ENCODE measurements around the gene ARHGEF7.

ARHGEF7 gene

DNA sequence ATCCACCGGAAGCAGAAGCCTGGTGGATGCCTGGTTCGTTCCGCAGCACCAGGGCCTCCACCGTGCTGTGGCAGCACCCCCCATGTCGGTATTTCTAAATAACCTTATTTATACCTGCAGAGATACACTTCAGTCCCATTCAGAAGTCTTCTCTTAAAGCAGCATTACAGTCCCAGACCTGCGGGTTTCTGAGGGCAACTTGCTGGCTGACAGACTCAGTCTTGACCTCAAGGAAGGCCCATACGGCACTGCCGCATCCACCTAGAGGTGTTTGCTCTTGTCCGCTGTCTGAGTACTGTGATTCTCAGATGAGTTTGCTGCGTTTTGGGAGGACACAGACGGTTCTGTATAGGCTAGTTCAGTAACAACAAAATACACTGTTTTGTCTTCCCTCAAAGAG is 188.4 kb downstream of the ARHGEF7 start:
- no peak for DNase-seq (ENCODE audit: low spot score)

DNA sequence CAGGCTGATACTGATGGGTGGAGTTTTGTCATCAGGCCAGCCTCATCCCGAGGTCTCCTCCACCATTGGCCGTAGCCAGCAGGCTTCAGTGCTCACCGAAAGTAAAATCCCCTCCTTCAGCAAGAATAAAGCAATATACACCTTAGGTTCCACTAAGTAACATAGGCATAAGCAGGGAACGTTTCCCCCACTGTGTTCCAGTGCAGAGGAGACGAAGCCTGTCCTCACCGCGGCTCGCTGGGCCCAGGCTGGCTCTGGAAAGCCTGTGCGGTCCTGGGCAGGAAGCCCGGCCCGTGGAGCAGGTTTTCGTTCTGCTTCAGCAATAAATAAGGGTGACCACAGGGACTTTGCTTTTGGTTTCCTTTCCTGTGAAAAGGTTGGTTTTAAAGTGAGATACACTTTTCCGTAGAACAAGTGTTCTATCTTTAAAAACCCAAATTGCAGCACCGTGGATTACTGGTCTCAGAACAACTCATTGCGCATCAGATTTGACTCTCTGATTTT is 189.0 kb downstream of the ARHGEF7 start:
- no peak for DNase-seq (ENCODE audit: low spot score)

DNA sequence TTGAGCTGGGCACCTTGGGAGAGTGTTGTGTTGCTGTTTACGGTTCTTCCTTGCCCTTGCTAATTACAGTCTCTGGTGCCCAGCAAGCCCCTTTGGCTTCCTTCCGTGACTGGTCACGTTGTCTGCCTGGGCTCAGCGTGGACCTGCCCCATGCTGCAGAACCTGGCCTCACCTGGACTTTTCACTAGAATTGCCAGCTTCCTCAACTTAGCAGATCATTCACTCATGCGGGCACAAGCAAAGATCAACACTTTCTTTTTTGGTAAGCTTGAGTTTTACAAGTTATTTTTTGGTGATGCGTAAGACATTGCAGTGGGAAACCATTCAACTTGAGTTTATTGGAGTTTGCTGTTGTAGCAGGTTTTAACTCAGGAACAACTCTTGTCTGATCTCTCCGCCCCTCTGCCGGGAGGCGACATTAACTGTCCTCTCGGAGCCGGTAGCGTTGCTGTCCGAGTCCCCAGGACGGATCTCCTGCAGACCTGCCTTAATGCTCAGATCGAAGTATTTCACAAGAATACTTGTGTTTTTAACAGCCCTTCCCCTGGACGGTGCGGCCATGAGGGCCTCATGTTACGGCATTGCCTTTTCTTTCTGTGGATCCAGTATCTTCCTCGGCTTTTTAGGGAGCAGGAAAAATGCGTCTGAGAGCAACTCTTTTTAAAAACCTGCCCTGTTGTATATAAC is 189.6 kb downstream of the ARHGEF7 start:
- no peak for DNase-seq (ENCODE audit: low spot score)

DNA sequence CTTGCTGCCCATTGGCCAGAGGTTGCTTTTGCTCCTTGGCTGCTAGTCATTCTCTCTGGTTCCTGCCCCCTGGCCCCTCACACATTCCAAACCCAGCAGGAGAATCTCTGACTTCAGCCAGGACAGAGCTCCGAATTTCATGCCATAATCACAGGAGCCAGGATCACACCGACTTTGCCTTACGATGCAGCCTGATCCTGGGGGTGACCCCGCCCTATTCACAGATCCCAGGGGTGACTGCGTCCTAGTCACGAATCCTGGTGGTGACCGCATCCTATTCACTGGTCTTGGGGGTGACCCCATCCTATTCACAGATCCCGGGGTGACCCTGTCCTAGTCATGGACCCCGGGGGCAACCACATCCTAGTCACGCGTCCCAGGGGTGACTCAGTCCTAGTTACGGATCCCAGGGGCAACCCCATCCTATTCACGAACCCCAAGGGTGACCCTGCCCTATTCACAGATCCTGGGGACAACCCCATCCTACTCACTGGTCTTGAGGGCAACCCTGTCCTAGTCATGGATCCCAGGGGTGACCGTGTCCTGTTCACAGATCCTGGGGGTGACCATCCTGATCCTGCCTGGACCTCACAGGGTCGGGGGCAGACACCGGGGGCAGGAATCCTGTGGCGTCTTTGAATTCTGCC is 198.0 kb downstream of the ARHGEF7 start:
- DNase-seq (ENCODE audit: low spot score): no peak

DNA sequence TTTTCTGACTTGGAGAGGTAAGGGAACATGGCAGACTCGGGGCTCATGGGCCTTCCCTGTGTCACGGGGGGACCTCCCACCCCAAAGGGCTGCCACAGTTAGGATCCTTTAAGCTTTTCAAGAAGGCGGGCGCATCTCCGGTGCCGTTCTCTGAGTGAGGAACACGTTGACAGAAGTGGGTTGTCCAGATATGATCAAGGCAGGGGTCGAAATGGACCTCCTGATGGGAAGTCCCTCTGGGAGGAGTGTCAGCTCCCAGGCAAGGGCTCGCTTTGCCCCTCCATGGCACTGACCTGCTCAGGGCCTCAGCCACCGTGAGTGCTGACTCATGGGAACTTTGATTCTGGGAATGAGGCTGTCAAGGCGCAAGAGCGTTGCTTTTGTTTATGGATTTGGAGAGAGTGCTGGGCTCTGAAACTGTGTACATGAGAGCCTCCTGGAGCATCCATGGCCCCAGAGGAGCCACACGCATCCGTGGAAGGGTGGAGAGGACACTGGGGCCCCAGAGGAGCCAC is 198.9 kb downstream of the ARHGEF7 start:
- DNase-seq (ENCODE audit: low spot score): no peak

DNA sequence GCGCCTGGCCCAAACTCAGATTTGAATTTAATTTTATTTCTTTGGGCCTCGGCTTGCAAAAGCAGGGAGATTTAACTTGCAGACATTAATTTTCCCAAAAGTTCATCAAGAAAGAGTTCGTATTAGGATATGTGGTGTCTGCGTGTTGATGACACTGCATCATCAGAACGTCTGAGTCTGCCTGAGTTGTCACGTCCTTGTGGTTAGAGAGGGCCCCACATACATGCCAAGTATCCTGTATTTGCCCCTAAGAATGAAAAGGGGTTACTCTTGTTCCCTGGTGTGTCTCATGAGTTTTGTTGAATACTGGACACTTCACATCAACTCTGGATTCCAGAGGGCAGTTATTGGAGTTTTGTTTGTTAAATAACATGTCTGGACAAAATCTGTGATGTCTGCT is 199.7 kb downstream of the ARHGEF7 start:
- no peak for DNase-seq (ENCODE audit: low spot score)

DNA sequence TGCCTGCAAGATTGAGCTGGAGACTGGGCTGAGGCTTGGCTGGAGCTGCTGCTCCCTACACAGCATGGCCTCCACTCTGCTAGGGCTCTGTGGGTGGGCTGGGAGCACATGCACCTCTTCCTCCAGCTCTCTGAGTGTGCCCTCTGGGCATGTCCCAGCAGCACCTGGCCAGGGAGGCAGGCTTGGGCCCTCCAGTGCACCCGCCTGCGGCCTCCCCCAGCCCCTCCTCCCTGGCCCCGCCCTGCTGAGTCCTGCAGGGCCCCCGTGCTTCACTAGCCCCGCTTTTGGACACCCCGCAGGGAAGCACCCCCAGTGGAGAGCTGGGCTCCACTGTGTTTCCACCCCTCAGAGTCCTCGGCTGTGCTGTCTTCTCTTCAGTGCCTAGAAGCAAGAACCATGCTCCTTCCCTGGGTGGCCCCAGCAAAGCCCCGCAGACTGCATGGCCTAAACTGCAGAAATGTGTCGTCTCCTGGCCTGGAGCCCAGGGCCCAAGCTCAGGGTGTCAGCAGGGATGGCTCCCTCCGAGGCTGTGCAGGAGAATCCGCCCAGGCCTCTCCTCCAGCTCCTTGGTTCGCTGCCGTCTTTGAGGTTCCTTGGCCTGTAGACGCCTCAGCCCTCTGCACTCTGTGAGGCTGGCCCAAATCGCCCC is 200.4 kb downstream of the ARHGEF7 start:
- no peak for DNase-seq (ENCODE audit: low spot score)

DNA sequence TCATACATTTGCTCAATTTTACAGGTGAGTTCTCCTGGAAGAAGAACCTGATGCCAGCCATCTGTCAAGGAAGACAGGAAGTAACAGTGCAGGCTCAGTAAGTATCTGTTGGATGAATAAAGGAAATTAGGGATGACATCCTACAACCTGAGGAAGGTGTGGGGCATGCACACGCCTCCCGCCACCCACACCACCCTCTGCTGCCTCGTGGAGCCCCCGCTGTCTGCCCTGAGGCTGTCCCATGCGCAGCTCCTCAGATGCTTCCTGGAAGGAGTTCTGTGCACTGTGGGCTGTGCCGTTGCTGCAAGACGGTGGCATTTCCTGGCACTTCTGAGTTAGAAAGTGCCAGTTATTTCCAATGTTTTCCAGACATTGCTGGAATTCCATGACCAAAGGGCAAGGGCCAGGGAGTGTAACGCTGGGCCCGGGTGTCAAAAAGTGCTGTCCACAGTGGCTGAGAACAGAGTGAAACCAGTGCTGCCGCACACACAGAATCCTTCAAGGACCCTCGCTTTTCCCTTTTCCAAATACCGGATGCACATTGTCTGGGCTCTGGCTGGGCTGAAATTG is 201.1 kb downstream of the ARHGEF7 start:
- no peak for DNase-seq (ENCODE audit: low spot score)

DNA sequence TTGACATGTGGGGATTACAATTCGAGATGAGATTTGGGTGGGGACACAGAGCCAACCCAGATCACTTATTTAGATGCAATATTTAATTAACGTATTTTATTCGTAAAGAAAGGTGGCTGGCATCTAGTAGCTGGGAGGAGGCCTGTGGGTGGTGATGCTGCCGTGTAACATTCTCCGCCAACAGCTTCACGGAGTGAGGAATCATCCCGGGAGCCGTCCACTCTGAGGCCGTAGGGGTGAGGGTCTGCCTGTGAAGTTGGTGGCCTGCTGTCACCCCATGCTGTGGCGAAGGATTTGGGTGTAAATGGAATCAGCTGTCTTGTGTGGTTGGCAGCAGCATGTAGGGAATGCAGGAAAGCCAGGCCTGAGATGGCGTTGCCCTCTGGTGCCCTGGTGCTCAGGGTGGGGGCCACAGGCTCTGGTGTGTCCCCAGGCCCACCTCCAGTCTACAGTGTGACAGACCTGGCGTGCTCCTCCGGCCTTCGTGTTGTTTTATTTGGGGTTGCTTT is 202.0 kb downstream of the ARHGEF7 start:
- DNase-seq (ENCODE audit: low spot score): no peak

DNA sequence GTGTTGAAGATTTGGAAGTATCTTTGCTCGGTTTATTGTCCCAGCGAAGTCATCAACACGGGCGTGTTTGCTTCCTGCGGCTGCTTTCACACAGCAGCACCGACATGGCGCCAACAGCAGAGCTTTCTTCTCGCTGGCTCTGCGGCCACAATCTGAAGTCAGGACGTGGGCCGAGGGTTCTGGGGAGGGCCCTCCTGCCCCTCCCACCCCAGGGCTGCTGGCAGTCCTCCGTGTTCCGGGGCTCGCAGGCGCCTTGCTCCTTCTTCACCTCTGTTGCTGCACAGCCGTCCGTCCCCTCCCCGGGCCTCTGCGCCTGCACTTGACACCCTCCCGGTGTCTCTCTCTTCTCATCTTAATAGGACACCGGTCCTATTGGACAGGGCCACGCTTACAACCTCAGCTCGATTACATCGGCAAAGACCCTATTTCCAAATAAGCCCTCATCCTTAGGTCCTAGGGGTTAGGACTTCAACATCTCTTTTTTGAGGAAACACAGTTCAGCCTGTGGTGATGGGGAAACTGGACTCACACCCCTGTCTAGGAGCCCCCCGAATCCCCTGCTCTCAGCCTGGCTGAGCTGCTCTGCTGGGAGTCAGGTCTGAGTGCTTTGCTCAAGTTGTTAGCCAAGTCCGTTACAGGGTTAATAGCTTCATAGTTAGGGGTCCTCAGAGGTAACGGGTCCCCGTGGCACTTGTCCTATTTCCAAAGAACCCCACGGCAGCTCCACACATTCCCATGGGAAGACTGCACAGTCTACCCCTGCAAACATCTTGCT is 202.6 kb downstream of the ARHGEF7 start:
- no peak for DNase-seq (ENCODE audit: low spot score)

DNA sequence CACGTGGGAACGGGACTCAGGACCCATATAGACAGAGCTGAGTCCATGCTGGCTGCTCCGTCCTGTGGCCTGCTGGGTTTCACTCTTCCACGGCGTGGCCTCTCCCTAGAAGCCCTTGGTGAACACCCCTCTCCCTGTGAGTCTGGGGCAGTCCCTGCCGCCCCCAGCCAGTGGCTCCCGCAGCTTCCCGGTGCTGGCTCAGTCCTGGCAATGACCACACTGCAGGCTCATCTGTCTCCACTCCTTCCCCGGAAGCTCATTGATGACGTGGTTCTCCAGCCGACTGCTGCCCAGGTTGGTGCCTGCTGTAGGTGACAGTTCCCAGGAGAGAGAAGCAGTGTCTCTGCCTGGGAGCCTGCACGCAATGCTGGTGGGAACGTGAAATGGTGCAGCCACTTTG is 203.3 kb downstream of the ARHGEF7 start:
- no peak for DNase-seq (ENCODE audit: low spot score)

DNA sequence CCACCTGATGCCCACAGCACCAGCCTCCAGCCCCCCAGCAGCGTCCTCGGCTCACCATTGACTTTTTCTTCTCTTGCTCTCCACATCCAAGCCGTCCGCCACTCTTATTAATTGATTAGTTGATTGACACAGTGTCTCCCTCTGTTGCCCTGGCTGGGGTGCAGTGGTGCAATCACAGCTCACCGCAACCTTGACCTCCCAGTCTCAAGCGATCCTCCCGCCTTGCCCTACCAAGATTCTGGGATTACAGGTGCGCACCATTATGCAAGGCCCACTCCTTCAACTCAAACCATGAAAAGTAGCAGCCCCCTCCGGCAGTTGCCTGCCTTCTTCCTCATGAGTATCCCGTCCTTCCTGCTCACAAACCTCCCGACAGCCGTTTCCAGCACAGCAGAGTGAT is 204.4 kb downstream of the ARHGEF7 start:
- no peak for DNase-seq (ENCODE audit: low spot score)

DNA sequence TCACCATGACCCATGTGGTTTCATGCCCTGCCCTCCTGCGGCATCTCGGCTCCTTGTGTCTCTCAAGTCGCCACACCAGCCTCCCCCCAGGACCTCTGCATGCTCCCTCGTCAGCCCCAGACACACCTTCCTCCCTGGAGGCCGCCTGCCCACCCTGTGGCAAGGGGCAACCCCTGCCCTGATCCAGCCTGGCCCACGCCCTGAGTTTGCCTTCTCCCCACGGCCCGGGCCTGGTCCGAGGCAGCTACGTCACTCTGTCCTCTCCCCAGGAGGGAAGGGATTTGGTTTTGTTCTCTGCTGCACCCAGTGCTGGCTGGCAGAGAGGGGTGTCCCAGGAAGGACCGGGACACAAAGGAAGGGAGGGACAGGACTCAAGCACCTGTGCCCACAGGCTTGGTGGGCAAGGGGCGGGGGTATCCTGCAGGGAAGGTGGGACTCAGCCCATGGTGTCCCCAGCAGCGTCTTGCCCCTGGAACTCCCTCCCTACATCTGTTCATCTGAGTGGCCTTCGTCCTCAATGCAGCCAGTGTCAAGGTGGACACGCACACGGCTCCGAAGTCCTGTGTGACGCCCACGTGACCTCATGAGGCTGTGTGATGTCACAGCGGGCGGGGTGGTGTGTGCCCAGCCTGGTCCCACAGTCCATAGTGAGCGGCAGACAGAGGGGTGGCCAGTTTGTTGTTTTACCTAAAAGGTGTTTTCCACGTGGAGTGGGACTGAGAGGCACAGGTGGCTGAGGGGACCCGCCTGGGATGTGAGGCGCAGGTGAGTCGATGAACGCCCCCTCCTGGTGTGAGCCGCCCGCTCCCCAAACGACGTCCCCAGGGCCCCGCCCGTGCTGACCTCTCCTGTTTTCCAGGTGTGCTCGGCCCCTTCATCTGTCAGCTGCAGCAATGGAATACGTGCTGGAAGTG is 205.1 kb downstream of the ARHGEF7 start, which contains the start of gene TEX29:
Gene TEX29 (plus strand): TSS at position 645 of the 914 bp plus-strand sequence. CDS start 249 bp downstream, at position 894.
- DNase-seq (ENCODE audit: low spot score): no peak

DNA sequence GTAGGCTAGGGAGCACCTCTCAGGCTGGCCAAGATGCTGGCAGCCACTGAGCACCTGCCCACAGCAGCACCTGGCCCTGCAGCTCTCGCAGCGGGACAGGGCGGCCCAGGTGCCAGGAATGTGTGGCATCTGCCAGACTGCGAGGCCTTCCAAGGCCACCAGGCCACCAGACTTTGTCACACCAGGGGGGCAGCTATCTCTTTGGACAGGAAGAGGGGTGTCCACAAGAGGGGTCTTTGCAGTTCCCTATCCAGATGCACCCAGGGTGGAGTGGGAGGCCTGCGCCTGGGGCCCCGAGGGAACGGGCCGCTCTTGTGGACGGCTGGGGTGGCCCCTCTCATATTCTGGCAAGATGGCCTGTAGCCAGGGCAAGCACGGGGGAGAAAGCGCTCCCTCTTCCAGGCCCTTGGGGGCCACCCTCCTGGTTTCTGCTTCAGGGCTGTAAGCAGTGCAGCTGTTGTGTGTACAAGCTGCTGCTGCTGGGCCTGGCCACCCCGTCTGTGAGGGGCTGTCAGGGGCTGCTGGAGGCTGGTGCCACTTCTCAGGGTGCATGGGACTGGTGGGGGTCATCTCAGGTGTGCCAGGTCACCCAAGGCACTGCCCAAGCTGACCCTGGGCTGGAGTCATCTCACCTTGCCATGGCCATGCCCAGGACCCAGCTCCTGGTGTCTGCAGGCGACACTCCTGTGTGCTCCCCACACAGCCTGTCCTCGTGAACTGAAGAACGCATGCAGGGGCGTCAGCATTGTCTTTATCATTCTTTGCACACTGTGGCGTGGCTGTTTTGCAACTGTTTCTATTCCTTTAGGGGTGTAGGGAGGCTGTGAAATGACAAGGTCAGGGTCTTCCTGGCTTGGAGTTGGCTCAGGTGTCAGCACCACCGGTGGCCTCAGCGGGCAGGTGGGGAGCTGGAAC is 207.1 kb downstream of the ARHGEF7 start:
- no peak for DNase-seq (ENCODE audit: low spot score)

DNA sequence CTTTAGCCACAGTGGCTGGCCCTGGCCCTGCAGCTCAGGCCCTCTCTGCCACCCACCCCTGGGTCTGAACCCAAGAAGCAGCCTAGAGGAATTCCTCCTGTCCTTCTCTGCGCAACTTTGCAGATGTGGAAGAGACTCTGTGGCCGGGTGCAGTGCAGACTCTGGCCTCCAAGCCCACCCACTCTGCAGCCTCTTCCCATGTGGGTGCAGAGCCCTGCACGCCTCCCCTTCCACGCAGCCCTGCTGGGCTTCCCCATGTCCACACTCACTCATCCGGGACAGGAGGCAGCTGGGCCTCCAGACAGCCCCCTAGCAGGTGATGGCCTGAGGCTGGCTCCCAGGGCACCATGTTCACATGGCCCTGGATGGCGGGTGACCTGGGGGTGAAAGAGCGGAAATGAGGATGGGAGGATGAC is 207.8 kb downstream of the ARHGEF7 start:
- DNase-seq (ENCODE audit: low spot score): no peak

DNA sequence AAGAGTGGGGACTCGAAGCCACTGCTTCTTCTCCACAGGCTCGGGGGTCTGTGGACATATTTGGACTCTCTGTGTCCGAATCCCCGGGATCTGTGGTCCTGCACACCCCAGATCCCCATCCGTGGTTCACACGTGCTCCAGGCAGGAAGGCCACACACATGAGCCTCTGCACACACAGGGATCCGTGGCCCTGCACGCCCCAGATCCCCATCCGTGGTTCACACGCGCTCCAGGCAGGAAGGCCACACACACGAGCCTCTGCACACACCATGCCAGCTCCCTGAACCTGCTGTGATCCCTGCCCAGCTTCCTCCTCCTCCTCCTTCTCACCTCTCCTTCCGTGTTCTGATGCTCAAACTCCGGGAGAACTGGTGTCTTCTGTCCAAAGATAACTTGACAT is 208.4 kb downstream of the ARHGEF7 start:
- no peak for DNase-seq (ENCODE audit: low spot score)

DNA sequence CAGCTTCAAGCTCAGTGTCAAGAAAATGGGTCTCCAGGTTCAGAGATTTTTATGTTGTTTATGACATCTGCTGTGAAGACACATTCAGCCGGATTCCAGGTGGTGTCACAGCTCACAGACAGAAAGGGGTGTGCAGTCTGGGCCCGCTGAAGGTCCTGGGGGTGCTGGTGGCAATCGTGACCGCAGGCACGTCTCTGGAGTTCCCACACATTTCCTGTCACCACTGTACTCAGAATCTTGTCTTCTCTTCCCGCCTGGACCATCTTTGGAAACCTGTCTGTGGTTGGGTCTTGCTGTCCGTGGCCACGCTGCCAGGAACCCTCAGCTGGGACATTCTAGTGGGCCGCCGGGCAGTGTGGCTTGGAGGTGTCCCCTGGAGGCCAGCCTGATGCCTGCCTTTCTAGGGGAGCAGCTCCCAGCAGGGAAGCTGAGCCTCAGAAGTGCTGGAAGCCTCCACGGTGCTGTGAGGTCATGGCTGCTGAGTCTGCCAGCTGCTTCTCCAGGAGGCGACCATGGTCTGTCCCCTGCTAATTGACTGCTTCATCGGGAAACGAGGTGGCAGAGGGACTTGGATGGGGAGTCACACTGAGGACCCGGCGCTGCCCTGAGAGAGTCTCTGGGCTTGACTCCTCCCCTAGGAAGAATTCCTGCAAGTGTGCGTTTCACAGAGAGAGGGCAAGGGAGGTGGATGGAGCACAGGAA is 209.0 kb downstream of the ARHGEF7 start:
- no peak for DNase-seq (ENCODE audit: low spot score)

DNA sequence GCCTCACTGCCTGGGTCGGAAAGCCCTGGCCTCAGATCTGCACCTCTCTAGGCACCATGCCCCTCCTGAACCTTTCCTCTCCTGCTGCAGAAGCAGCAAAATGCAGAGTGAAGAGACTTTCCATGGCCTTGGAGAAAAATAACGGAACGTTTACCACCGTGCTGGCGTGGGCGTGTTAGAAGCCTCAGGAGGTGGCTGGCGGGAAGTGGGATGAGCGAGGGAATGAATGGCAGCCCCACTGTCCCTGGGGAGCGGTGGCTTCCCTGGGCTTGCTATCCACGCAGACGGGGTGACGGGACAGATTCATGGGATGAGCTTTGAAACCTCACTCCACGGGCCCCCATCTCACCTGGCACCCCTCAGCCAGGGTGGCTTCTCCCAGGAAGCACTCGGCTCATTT is 209.6 kb downstream of the ARHGEF7 start:
- DNase-seq (ENCODE audit: low spot score): no peak
